ENCODE results near the gene CAP2.

GRCh38 chr6:17416806-17417205 lies 23.4 kb downstream of the CAP2 start:
- TF ChIP-seq CTCF (IDR thresholded peaks at IDR 0.05): no peak
- TF ChIP-seq POLR2A (IDR thresholded peaks at IDR 0.05): no peak
